K562 (cell line): ENCODE data around the gene APC. TPM values are rescaled to one million over a fixed set of nuclear protein-coding genes. Genes with fewer than 3 reads are reported as not detected.

Experiments used
- ATAC-seq: fragments of 200-7000 bp; cut with Tn5 transposase; 3 replicates; pipeline ENCODE4 v1.9.1; 2020; ENCODE audit warnings: moderate library complexity
- BruUV-seq: library from RNA; stranded (reverse); fragments of 400-500 nt; replicated peaks from 2 replicates; lab custom pipeline; 2021; lab: Mats Ljungman, UMichigan
- CTCF ChIA-PET: fragments of 300-600 bp; formaldehyde crosslinking; extraction: SDS; loops from one replicate; lab custom pipeline; 2021; ENCODE audit warnings: low intra/inter-chr PET ratio; lab: Yijun Ruan, JAX
- POLR2A ChIA-PET: fragments of 300-600, 350-650 bp; sonication (Branson Sonifier 250); formaldehyde crosslinking; extraction: SDS; loops from one replicate; lab custom pipeline; 2021; ENCODE audit warnings: antibody characterized with exemption, inconsistent platforms; lab: Yijun Ruan, JAX
- DNase-seq, 4 experiments: peaks; one replicate each; pipeline versions ENCODE4 v3.0.0 to v3.0.0-alpha.2; 2011 to 2018; ENCODE audit warnings: low spot score in 3 of 4, mixed read lengths in 3 of 4; ENCODE audit errors: extremely low read depth in 1 of 4
- FAIRE-seq: peaks from 2 replicates; lab custom pipeline; 2011; peaks lifted over from hg19 to GRCh38; lab: Jason Lieb, UNC
- H2AFZ ChIP-seq: 2 replicates; pipeline ENCODE4 v1.6.0; 2011; ENCODE audit warnings: low read depth, low read length, control low read depth, inconsistent platforms
- H3K27ac ChIP-seq: fragments of 200-600 bp; 3 replicates; pipeline ENCODE4 v1.8.0; 2011; ENCODE audit warnings: low read depth, mild to moderate bottlenecking, control low read depth, inconsistent platforms, low read length, moderate library complexity, mixed read lengths; ENCODE audit errors: extremely low read depth
- H3K27me3 ChIP-seq, 2 experiments: fragments of 300-600 bp in 1 of 2; 2 replicates in 1 of 2; 3 replicates in 1 of 2; pipeline versions ENCODE4 v1.6.0 to v1.8.0; 2011; ENCODE audit warnings: inconsistent platforms in 2 of 2, low read length in 2 of 2, mild to moderate bottlenecking in 1 of 2, mixed read lengths in 1 of 2, moderate library complexity in 1 of 2; ENCODE audit not compliant: control insufficient read depth in 2 of 2, insufficient read depth in 2 of 2
- H3K36me3 ChIP-seq: fragments of 300-600 bp; 3 replicates; pipeline ENCODE4 v1.8.0; 2011; ENCODE audit warnings: mild to moderate bottlenecking, low read length, inconsistent platforms; ENCODE audit not compliant: control insufficient read depth, insufficient read depth
- H3K4me1 ChIP-seq, 2 experiments: fragments of 200-600 bp in 1 of 2; replicated peaks in 1 of 2; 2 replicates in 1 of 2; 3 replicates in 1 of 2; pipeline versions ENCODE4 v1.5.1 to v1.8.0; 2011; ENCODE audit warnings: inconsistent platforms in 2 of 2, low read length in 2 of 2, mild to moderate bottlenecking in 1 of 2, mixed read lengths in 1 of 2, moderate library complexity in 1 of 2; ENCODE audit not compliant: control insufficient read depth in 2 of 2, insufficient read depth in 2 of 2
- H3K4me2 ChIP-seq: 2 replicates; pipeline ENCODE4 v1.6.1; 2011; ENCODE audit warnings: low read length, control low read depth, inconsistent platforms, mixed read lengths; ENCODE audit not compliant: insufficient read depth
- H3K4me3 ChIP-seq: fragments of 200-600 bp; sonication (generic), shearing (Covaris generic); 2 replicates; pipeline ENCODE4 v1.5.1; 2016; ENCODE audit warnings: control low read depth, inconsistent platforms
- H3K79me2 ChIP-seq: fragments of 200-600 bp; 3 replicates; pipeline ENCODE4 v1.8.0; 2011; ENCODE audit warnings: low read length, inconsistent platforms; ENCODE audit not compliant: control insufficient read depth, insufficient read depth
- H3K9ac ChIP-seq, 2 experiments: 2 replicates each; pipeline versions ENCODE4 v1.6.0 to v1.6.1; 2011; ENCODE audit warnings: low read depth in 2 of 2, low read length in 2 of 2, control low read depth in 1 of 2, inconsistent platforms in 1 of 2, mild to moderate bottlenecking in 1 of 2, mixed read lengths in 1 of 2; ENCODE audit not compliant: insufficient read depth in 1 of 2
- H3K9me1 ChIP-seq: one replicate; pipeline ENCODE4 v1.6.0; 2011; ENCODE audit warnings: inconsistent platforms, mild to moderate bottlenecking, low read length, moderate library complexity; ENCODE audit not compliant: control insufficient read depth, insufficient read depth
- H3K9me3 ChIP-seq: replicated peaks from 2 replicates; pipeline ENCODE4 v1.5.1; 2011; ENCODE audit warnings: low read depth, low read length, inconsistent platforms; ENCODE audit not compliant: control insufficient read depth, insufficient read depth
- H4K20me1 ChIP-seq: replicated peaks from 2 replicates; pipeline ENCODE4 v1.6.1; 2011; ENCODE audit warnings: low read length, inconsistent platforms, mixed read lengths; ENCODE audit not compliant: control insufficient read depth, insufficient read depth
- EHMT2 ChIP-seq: fragments of 450-650 bp; IDR thresholded peaks from 2 replicates; pipeline ENCODE4 v1.6.1; 2018; ENCODE audit warnings: antibody characterized with exemption
- ESRRA ChIP-seq: fragments of 450-650 bp; IDR thresholded peaks from 2 replicates; pipeline ENCODE4 v1.6.1; 2014; ENCODE audit warnings: low read depth, mild to moderate bottlenecking, moderate library complexity, borderline replicate concordance
- GATAD2A ChIP-seq: fragments of 450-650 bp; IDR thresholded peaks from 2 replicates; pipeline ENCODE4 v1.6.1; 2017
- HDAC1 ChIP-seq, 2 experiments: fragments of 450-650 bp; IDR thresholded peaks; 2 replicates each; pipeline ENCODE4 v1.6.1; 2016 to 2017; ENCODE audit warnings: inconsistent platforms in 1 of 2, mild to moderate bottlenecking in 1 of 2, moderate library complexity in 1 of 2
- ILK ChIP-seq: fragments of 450-650 bp; IDR thresholded peaks from 2 replicates; pipeline ENCODE4 v1.6.1; 2016; ENCODE audit warnings: missing genetic modification characterization, low read depth, mild to moderate bottlenecking, missing compliant biosample characterization, moderate library complexity, borderline replicate concordance
- JUND ChIP-seq, 2 experiments: IDR thresholded peaks; 2 replicates in 1 of 2; 3 replicates in 1 of 2; pipeline ENCODE4 v1.6.1; 2011; ENCODE audit warnings: borderline replicate concordance in 2 of 2, low read depth in 2 of 2, low read length in 2 of 2, improper control_type of control experiment in 1 of 2, missing biosample characterization in 1 of 2, missing genetic modification characterization in 1 of 2, missing genetic modification reagents in 1 of 2
- LCOR ChIP-seq: sonication (generic); formaldehyde crosslinking; IDR thresholded peaks from 2 replicates; pipeline ENCODE4 v1.8.0; 2022; ENCODE audit warnings: mild to moderate bottlenecking, missing genetic modification reagents
- MTA2 ChIP-seq: fragments of 450-650 bp; IDR thresholded peaks from 2 replicates; pipeline ENCODE4 v1.6.1; 2016; ENCODE audit warnings: low read depth
- MYNN ChIP-seq, 2 experiments: sonication (generic); formaldehyde crosslinking in 1 of 2; IDR thresholded peaks; 2 replicates each; pipeline versions ENCODE4 v1.5.0 to v1.6.1; 2016 to 2020; ENCODE audit warnings: antibody characterized with exemption in 1 of 2, missing genetic modification reagents in 1 of 2
- SMAD1 ChIP-seq: fragments of 150-350 bp; IDR thresholded peaks from 2 replicates; pipeline ENCODE4 v1.6.1; 2014; ENCODE audit warnings: low read length, low read depth; ENCODE audit not compliant: partially characterized antibody
- SOX6 ChIP-seq: fragments of 450-650 bp; IDR thresholded peaks from 2 replicates; pipeline ENCODE4 v1.6.1; 2014; ENCODE audit warnings: mild to moderate bottlenecking
- ZMIZ1 ChIP-seq, 2 experiments: fragments of 150-350 bp in 1 of 2; IDR thresholded peaks; 2 replicates each; pipeline ENCODE4 v1.6.1; 2012 to 2016; ENCODE audit warnings: low read depth in 2 of 2, low read length in 2 of 2, mild to moderate bottlenecking in 1 of 2, moderate library complexity in 1 of 2
- ZNF253 ChIP-seq: fragments of 250-450 bp; sonication (Bioruptor Pico); conservative IDR thresholded peaks from 2 replicates; pipeline ENCODE4 v1.6.1; 2021; ENCODE audit warnings: mild to moderate bottlenecking
- whole genome bisulfite sequencing: fragments of 100-300 bp; shearing (Covaris generic); methylation state at CpG from one replicate; pipeline ENCODE4 v1.1.6; 2016; ENCODE audit warnings: low coverage, mixed read lengths; ENCODE audit not compliant: insufficient coverage; ENCODE audit errors: missing lambda C conversion rate; 5-methylcytosine and 5-hydroxymethylcytosine counted together
- in situ Hi-C: fragments of 300-500 bp; cut with MboI; formaldehyde crosslinking; loops from 4 replicates; pipeline ENCODE4 v1.15.0; 2018; ENCODE audit warnings: inconsistent platforms, mixed read lengths
- intact Hi-C: fragments of 100-400 bp; cut with micrococcal nuclease; formaldehyde crosslinking; loops from 2 replicates; pipeline ENCODE4 v1.14.2; 2022
- polyA plus RNA-seq, 8 experiments: library from polyadenylated mRNA; depleted of rRNA in 4 of 8; stranded (reverse) in 5 of 8; unstranded in 3 of 8; fragments of >200 nt; fragmentation: Nextera tagmentation in 2 of 8; fragmentation: Illumina TruSeq in 1 of 8; extraction: Ambion mirVana in 2 of 8; extraction: Trizol in 1 of 8; gene quantifications; 2 replicates each; pipeline versions ENCODE4 v1.2.1 to v1.2.3, GENCODE V29; 2011 to 2014; ENCODE audit warnings: inconsistent platforms in 1 of 8, missing spikeins in 1 of 8
- total RNA-seq, 7 experiments: library from RNA; depleted of rRNA in 6 of 7; stranded (reverse); fragments of >200 nt in 6 of 7; fragmentation: Illumina TruSeq in 2 of 7; extraction: Trizol in 2 of 7; gene quantifications; 2 replicates each; pipeline versions ENCODE4 v1.2.1 to v1.2.3, GENCODE V29; 2011 to 2021; ENCODE audit warnings: low replicate concordance in 1 of 7
- TF ChIP-seq, protein P1 (sequence below): fragments of 200-800 bp; sonication (Bioruptor generic); IDR thresholded peaks from 2 replicates; pipeline ENCODE4 v1.6.1; 2017; ENCODE audit warnings: missing genetic modification characterization, missing compliant biosample characterization

The APC gene
- total and polyA plus RNA-seq, 9 of the 15 experiments (the other 6 are each of a cell fraction or from before 2014, with no cell fraction given), result 5.7 to 29.5 (median 15.4) TPM

GRCh38 chr5:112703866-112704820, 33.5 kb upstream of the APC start:
- WGBS, result 4% methylated on average over 7 of the region's 7 CpGs
- H3K9me1 ChIP-seq, result no peaks in the 10 kb centered on the region
- BruUV-seq, result no TSS peak
- peak overlapping the region; percentile 47; the same call in 1 of the 2 replicates for H2AFZ ChIP-seq
- H3K4me1 ChIP-seq, result peaks cover 25 to 35% of the 10 kb centered on the region in 2 experiments; a peak in 4 of 5 replicates
- no peak overlapping the region for H3K4me3 ChIP-seq
- DNase-seq (peak in 3 of 4 experiments; percentile 23 to 87 (median 78)), ATAC-seq (peak; percentile 41), FAIRE-seq (peak; percentile 95)
- no peaks in the 10 kb centered on the region for H3K36me3 ChIP-seq
- intact Hi-C loops (loop anchor here (2.0 kb wide), 1 partner anchor 45 kb away; no protein-coding TSS in a partner anchor), in situ Hi-C loops (no loop called here)
- no peaks in the 10 kb centered on the region for H3K9me3 ChIP-seq
- peak overlapping the region; percentile 32; the same call in 2 of the 3 replicates for H3K27ac ChIP-seq
- H3K79me2 ChIP-seq, result peaks cover 18% of the 10 kb centered on the region
- ChIA-PET CTCF (no interaction called here), POLR2A (interaction anchor here (1.0 to 1.3 kb wide), 2 partner anchors 10 to 24 kb away, joined by 3 to 5 read pairs; no protein-coding TSS in a partner anchor)
- peak overlapping the region; percentile 53 for H3K4me2 ChIP-seq
- no peaks in the 10 kb centered on the region for H3K27me3 ChIP-seq
- no peaks in the 10 kb centered on the region for H4K20me1 ChIP-seq
- H3K9ac ChIP-seq, result no peak overlapping the region; a peak in 1 of 4 replicates
- TF ChIP-seq, protein P1, sequence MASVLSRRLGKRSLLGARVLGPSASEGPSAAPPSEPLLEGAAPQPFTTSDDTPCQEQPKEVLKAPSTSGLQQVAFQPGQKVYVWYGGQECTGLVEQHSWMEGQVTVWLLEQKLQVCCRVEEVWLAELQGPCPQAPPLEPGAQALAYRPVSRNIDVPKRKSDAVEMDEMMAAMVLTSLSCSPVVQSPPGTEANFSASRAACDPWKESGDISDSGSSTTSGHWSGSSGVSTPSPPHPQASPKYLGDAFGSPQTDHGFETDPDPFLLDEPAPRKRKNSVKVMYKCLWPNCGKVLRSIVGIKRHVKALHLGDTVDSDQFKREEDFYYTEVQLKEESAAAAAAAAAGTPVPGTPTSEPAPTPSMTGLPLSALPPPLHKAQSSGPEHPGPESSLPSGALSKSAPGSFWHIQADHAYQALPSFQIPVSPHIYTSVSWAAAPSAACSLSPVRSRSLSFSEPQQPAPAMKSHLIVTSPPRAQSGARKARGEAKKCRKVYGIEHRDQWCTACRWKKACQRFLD, result 0 out of 2 replicates have a peak, but pooled peaks have one; percentile 24
- TF ChIP-seq MYNN (IDR thresholded peaks at IDR 0.05) (no peak), MYNN (CRISPR knock-in tag; IDR thresholded peaks at IDR 0.05) (no peak), GATAD2A (no peak), HDAC1 (IDR thresholded peaks at IDR 0.05) (0 out of 4 replicates have a peak, but pooled peaks of 1 of the 2 experiments have one; percentile 21), LCOR (CRISPR knock-in tag) (peak; percentile 76; the same call in 1 of the 2 replicates), MTA2 (peak; percentile 75), ZMIZ1 (IDR thresholded peaks at IDR 0.05; ENCODE audit: low read depth in 2 of 2, low read length in 2 of 2) (no peak), ILK (tag) (no peak), ZNF253 (no peak), EHMT2 (peak; percentile 33; the same call in 1 of the 2 replicates), SOX6 (peak; percentile 89), JUND (IDR thresholded peaks at IDR 0.05; ENCODE audit: borderline replicate concordance, low read depth, low read length) (peak; percentile 51; the same call in 1 of the 2 replicates), JUND (tag; IDR thresholded peaks at IDR 0.05; ENCODE audit: borderline replicate concordance, low read depth, low read length) (peak; percentile 58; the same call in 1 of the 3 replicates), SMAD1 (peak; percentile 19), ESRRA (peak; percentile 33; the same call in 1 of the 2 replicates)
